IPS-15b (cell line): ENCODE data around the gene GAL3ST3.
"Not testable (repeated sequence)": the region's sequence is repeated elsewhere in the genome, so short reads cannot be mapped to it uniquely, and the experiment has no call there.

Experiments used
- H3K27me3 ChIP-seq: one replicate; pipeline ENCODE4 v1.6.1; 2013; ENCODE audit warnings: low read length; ENCODE audit not compliant: control insufficient read depth, insufficient read depth
- H3K36me3 ChIP-seq: one replicate; pipeline ENCODE4 v1.6.1; 2013; ENCODE audit warnings: low read length; ENCODE audit not compliant: control insufficient read depth, insufficient read depth
- H3K4me1 ChIP-seq: one replicate; pipeline ENCODE4 v1.6.1; 2013; ENCODE audit warnings: mild to moderate bottlenecking, low read length; ENCODE audit not compliant: control insufficient read depth, insufficient read depth
- H3K4me3 ChIP-seq: one replicate; pipeline ENCODE4 v1.5.1; 2013; ENCODE audit warnings: low read depth, low read length
- H3K9ac ChIP-seq: one replicate; pipeline ENCODE4 v1.6.1; 2013; ENCODE audit warnings: low read depth, mild to moderate bottlenecking, low read length
- H3K9me3 ChIP-seq: one replicate; pipeline ENCODE4 v1.6.1; 2013; ENCODE audit warnings: mild to moderate bottlenecking, low read length; ENCODE audit not compliant: control insufficient read depth, insufficient read depth

The GAL3ST3 gene

GRCh38 chr11:66078949-66079348, 30.0 kb upstream of the GAL3ST3 start:
- H3K9me3 ChIP-seq, H3K27me3 ChIP-seq, H3K9ac ChIP-seq, H3K36me3 ChIP-seq, H3K4me1 ChIP-seq, H3K4me3 ChIP-seq: not testable (repeated sequence)

- H3K9ac ChIP-seq: no peak overlapping the region
These were observed 29.0 kb upstream of the GAL3ST3 start for GRCh38 chr11:66077927-66078326.

GRCh38 chr11:66076561-66076960, 27.6 kb upstream of the GAL3ST3 start:
- Histone ChIP-seq H3K9ac (no peak overlapping the region), H3K4me1 (no peaks in the 10 kb centered on the region), H3K36me3 (no peaks in the 10 kb centered on the region), H3K27me3 (no peaks in the 10 kb centered on the region), H3K4me3 (no peak overlapping the region), H3K9me3 (no peaks in the 10 kb centered on the region)

More at GRCh38 chr11:66077927-66078326, 29.0 kb upstream of the GAL3ST3 start:
- Histone ChIP-seq H3K9me3 (no peaks in the 10 kb centered on the region), H3K4me1 (no peaks in the 10 kb centered on the region), H3K27me3 (no peaks in the 10 kb centered on the region), H3K36me3 (no peaks in the 10 kb centered on the region), H3K4me3 (no peak overlapping the region)

- H3K4me3 ChIP-seq: no peak overlapping the region
- H3K4me1 ChIP-seq: no peaks in the 10 kb centered on the region
- no peak overlapping the region for H3K9ac ChIP-seq
- no peaks in the 10 kb centered on the region for H3K9me3 ChIP-seq
- no peaks in the 10 kb centered on the region for H3K27me3 ChIP-seq
- no peaks in the 10 kb centered on the region for H3K36me3 ChIP-seq
These were observed 26.3 kb upstream of the GAL3ST3 start for GRCh38 chr11:66075273-66075672.

- H3K9ac ChIP-seq: no peak overlapping the region
- H3K4me1 ChIP-seq: peaks cover 1% of the 10 kb centered on the region
- H3K36me3 ChIP-seq: peaks cover 4% of the 10 kb centered on the region
- no peak overlapping the region for H3K4me3 ChIP-seq
- H3K27me3 ChIP-seq: no peaks in the 10 kb centered on the region
- no peaks in the 10 kb centered on the region for H3K9me3 ChIP-seq
These were observed 24.7 kb upstream of the GAL3ST3 start for GRCh38 chr11:66073669-66074068.

- Histone ChIP-seq H3K4me1 (peaks cover 5% of the 10 kb centered on the region), H3K36me3 (peaks cover 11% of the 10 kb centered on the region), H3K4me3 (no peak overlapping the region), H3K9me3 (no peaks in the 10 kb centered on the region), H3K9ac (no peak overlapping the region), H3K27me3 (no peaks in the 10 kb centered on the region)
These were observed 23.6 kb upstream of the GAL3ST3 start for GRCh38 chr11:66072518-66072917.

- no peaks in the 10 kb centered on the region for H3K9me3 ChIP-seq
- H3K4me3 ChIP-seq: no peak overlapping the region
- H3K36me3 ChIP-seq: peaks cover 15% of the 10 kb centered on the region
- no peak overlapping the region for H3K9ac ChIP-seq
- no peaks in the 10 kb centered on the region for H3K27me3 ChIP-seq
- peaks cover 5% of the 10 kb centered on the region for H3K4me1 ChIP-seq
These were observed 23.1 kb upstream of the GAL3ST3 start for GRCh38 chr11:66072081-66072480.

- Histone ChIP-seq H3K4me1 (peaks cover 5% of the 10 kb centered on the region), H3K4me3 (peak overlapping the region; percentile 71), H3K36me3 (peaks cover 22% of the 10 kb centered on the region), H3K9me3 (no peaks in the 10 kb centered on the region), H3K9ac (peak overlapping the region; percentile 8), H3K27me3 (no peaks in the 10 kb centered on the region)
These were observed 22.4 kb upstream of the GAL3ST3 start for GRCh38 chr11:66071381-66071801.

- Histone ChIP-seq H3K9me3 (no peaks in the 10 kb centered on the region), H3K9ac (peak overlapping the region; percentile 8), H3K4me3 (peak overlapping the region; percentile 71), H3K27me3 (no peaks in the 10 kb centered on the region), H3K4me1 (peaks cover 5% of the 10 kb centered on the region), H3K36me3 (peaks cover 22% of the 10 kb centered on the region)
These were observed 21.8 kb upstream of the GAL3ST3 start for GRCh38 chr11:66070604-66071380.

- Histone ChIP-seq H3K27me3 (no peaks in the 10 kb centered on the region), H3K36me3 (peaks cover 22% of the 10 kb centered on the region), H3K9me3 (no peaks in the 10 kb centered on the region), H3K4me1 (peaks cover 5% of the 10 kb centered on the region), H3K4me3 (peak within 1 kb of the TSS; percentile 71), H3K9ac (peak within 1 kb of the TSS; percentile 47)
These were observed 21.0 kb upstream of the GAL3ST3 start, which contains the start of gene PACS1 for GRCh38 chr11:66069715-66070603. Gene PACS1, plus strand, starts transcription at chr11:66070272. Its CDS starts 215 bp downstream, at chr11:66070487.

GRCh38 chr11:66068923-66069714, 20.2 kb upstream of the GAL3ST3 start:
- H3K27me3 ChIP-seq: no peaks in the 10 kb centered on the region
- no peaks in the 10 kb centered on the region for H3K9me3 ChIP-seq
- H3K4me1 ChIP-seq: peaks cover 5% of the 10 kb centered on the region
- peaks cover 29% of the 10 kb centered on the region for H3K36me3 ChIP-seq
- H3K4me3 ChIP-seq: peak overlapping the region; percentile 71
- peak overlapping the region; percentile 47 for H3K9ac ChIP-seq
